Uterus (tissue), 4 donors: ENCODE data around the gene FKBP5. TPM values are rescaled to one million over a fixed set of nuclear protein-coding genes. Genes with fewer than 3 reads are reported as not detected.
A peak's percentile ranks its signal among the peaks of the same experiment; 100 is the strongest.

ENCODE experiments used
- DNase-seq, 2 donors: peaks; one replicate each; pipeline ENCODE4 v3.0.0-alpha.2; 2019 to 2020
- H3K27ac ChIP-seq, 2 donors: fragments of 200-600 bp; sonication (generic); 1 replicate in 1 of 2; 2 replicates in 1 of 2; pipeline ENCODE4 v1.5.1; 2016 to 2018
- H3K27me3 ChIP-seq, 2 donors: fragments of 200-600 bp; sonication (generic); one replicate each; pipeline ENCODE4 v1.5.1; 2018 to 2019; ENCODE audit warnings: control low read depth in 1 of 2
- H3K36me3 ChIP-seq, 2 donors: fragments of 200-600 bp; sonication (generic); one replicate each; pipeline ENCODE4 v1.5.1; 2019; ENCODE audit warnings: control low read depth in 1 of 2
- H3K4me1 ChIP-seq, 2 donors: fragments of 200-600 bp; sonication (generic); one replicate each; pipeline ENCODE4 v1.5.1; 2018 to 2019; ENCODE audit warnings: control low read depth in 1 of 2
- H3K4me3 ChIP-seq, 2 donors: fragments of 200-600 bp; sonication (generic); 1 replicate in 1 of 2; 2 replicates in 1 of 2; pipeline ENCODE4 v1.5.1; 2018 to 2019; ENCODE audit warnings: mild to moderate bottlenecking in 1 of 2
- H3K9me3 ChIP-seq, 2 donors: fragments of 200-600 bp; sonication (generic); one replicate each; pipeline ENCODE4 v1.5.1; 2019; ENCODE audit warnings: control low read depth in 1 of 2
- CTCF ChIP-seq, 4 experiments: fragments of 200-600 bp in 2 of 4; fragments of 450-650 bp in 2 of 4; sonication (generic) in 2 of 4; IDR thresholded peaks; one replicate each; pipeline ENCODE4 v1.5.1; 2016 to 2019; ENCODE audit warnings: antibody characterized with exemption in 4 of 4, mild to moderate bottlenecking in 2 of 4, moderate library complexity in 1 of 4
- POLR2A ChIP-seq, 2 donors: fragments of 450-650 bp; IDR thresholded peaks; one replicate each; pipeline ENCODE4 v1.6.1; 2016; ENCODE audit warnings: antibody characterized with exemption in 2 of 2, mild to moderate bottlenecking in 1 of 2, moderate library complexity in 1 of 2
- intact Hi-C: fragments of 100-400 bp; cut with DNase I; formaldehyde crosslinking; loops from one replicate; pipeline ENCODE4 v1.15.1; 2023; ENCODE audit warnings: low total_unique reads
- total RNA-seq, 4 donors: library from RNA; depleted of rRNA in 3 of 4; stranded (reverse); fragments of >200 nt in 3 of 4; gene quantifications; one replicate each; pipeline versions ENCODE4 v1.1.0 to v1.2.4, GENCODE V29; 2014 to 2023
- donor health status: DM: yes; HTN: yes; CAD: no.

FKBP5 gene
- total RNA-seq, 4 donors from 2014 or later = 35.1 to 197 (median 84.5) TPM

- peak overlapping the region; percentile 98 to 100 for H3K27ac ChIP-seq
- H3K4me1 ChIP-seq = peaks cover 32 to 35% of the 10 kb centered on the region in 2 donors
- intact Hi-C loops = loop anchor here (5.0 kb wide), 1 partner anchor 129 kb away; no protein-coding TSS in a partner anchor
- DNase-seq = no peak
- no peaks in the 10 kb centered on the region for H3K27me3 ChIP-seq
- TF ChIP-seq CTCF (IDR thresholded peaks at IDR 0.05) (no peak), POLR2A (IDR thresholded peaks at IDR 0.05) (no peak)
- no peaks in the 10 kb centered on the region for H3K36me3 ChIP-seq
- peak overlapping the region; percentile 55 to 66 for H3K4me3 ChIP-seq
- H3K9me3 ChIP-seq = no peaks in the 10 kb centered on the region
Measured at GRCh38 chr6:35730745-35731413, 42.2 kb upstream of the FKBP5 start.

GRCh38 chr6:35729722-35730121, 41.0 kb upstream of the FKBP5 start:
- Histone ChIP-seq H3K27ac (peak overlapping the region; percentile 98 to 100), H3K27me3 (no peaks in the 10 kb centered on the region), H3K36me3 (no peaks in the 10 kb centered on the region), H3K9me3 (no peaks in the 10 kb centered on the region), H3K4me1 (peaks cover 35 to 42% of the 10 kb centered on the region in 2 donors), H3K4me3 (no peak overlapping the region)
- no peak for DNase-seq
- TF ChIP-seq POLR2A (IDR thresholded peaks at IDR 0.05) = no peak
- no peak for TF ChIP-seq CTCF (IDR thresholded peaks at IDR 0.05)
- intact Hi-C loops = loop anchor here (5.0 kb wide), 2 partner anchors 42 to 127 kb away; partner anchors contain the start of gene FKBP5

- Histone ChIP-seq H3K27ac (peak overlapping the region; percentile 98 to 100), H3K27me3 (no peaks in the 10 kb centered on the region), H3K36me3 (no peaks in the 10 kb centered on the region), H3K4me1 (peaks cover 35 to 42% of the 10 kb centered on the region in 2 donors), H3K9me3 (no peaks in the 10 kb centered on the region), H3K4me3 (peak overlapping the region; percentile 42 to 59)
- intact Hi-C loops = loop anchor here (5.0 kb wide), 1 partner anchor 42 kb away; the partner anchor contains the start of gene FKBP5
- peak in 1 of 2 donors; percentile 51 for DNase-seq
- no peak for TF ChIP-seq POLR2A (IDR thresholded peaks at IDR 0.05)
- no peak for TF ChIP-seq CTCF (IDR thresholded peaks at IDR 0.05)
Measured at GRCh38 chr6:35728683-35729678, 40.3 kb upstream of the FKBP5 start.

GRCh38 chr6:35727935-35728682, 39.4 kb upstream of the FKBP5 start:
- H3K9me3 ChIP-seq = no peaks in the 10 kb centered on the region
- intact Hi-C loops = loop anchor here (5.0 kb wide), 1 partner anchor 41 kb away; the partner anchor contains the start of gene FKBP5
- TF ChIP-seq CTCF (IDR thresholded peaks at IDR 0.05) = no peak
- TF ChIP-seq POLR2A (IDR thresholded peaks at IDR 0.05) = peak in 1 of 2 donors; percentile 69

More at GRCh38 chr6:35727935-35728682, 39.4 kb upstream of the FKBP5 start:
- H3K27me3 ChIP-seq = no peaks in the 10 kb centered on the region
- H3K27ac ChIP-seq = peak overlapping the region; percentile 98 to 100
- peaks cover 31 to 41% of the 10 kb centered on the region in 2 donors for H3K4me1 ChIP-seq
- H3K36me3 ChIP-seq = no peaks in the 10 kb centered on the region
- peak overlapping the region; percentile 42 to 59 for H3K4me3 ChIP-seq
- peak; percentile 93 to 95 for DNase-seq
